ENCODE results near the gene RABAC1. TPM values are rescaled to one million over a fixed set of nuclear protein-coding genes. Genes with fewer than 3 reads are reported as not detected.

The RABAC1 gene
- total RNA-seq, 1 donor from 2014 or later = 360 TPM

DNA sequence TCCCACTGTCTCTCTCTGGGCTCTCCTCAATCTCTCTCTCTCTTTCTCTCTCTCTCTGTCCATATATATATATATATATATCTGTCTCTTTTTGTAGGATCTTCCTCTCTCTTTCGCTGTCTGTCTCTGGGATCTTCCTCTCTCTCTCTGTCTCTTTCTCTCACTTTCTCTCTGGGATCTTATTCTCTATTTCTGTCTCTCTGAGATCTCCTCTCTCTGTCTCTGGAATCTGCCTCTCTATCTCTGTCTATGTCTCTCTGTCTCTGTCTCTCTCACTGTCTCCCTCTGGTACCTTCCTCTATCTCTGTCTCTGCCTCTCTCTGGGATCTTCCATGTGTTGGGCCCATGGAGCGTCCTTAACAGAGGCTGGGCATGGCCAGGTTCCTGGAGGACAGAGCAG, 31.5 kb upstream of the RABAC1 start:
- no peaks in the 10 kb centered on the region for H3K36me3 ChIP-seq
- H3K4me1 ChIP-seq = peaks cover 0 to 6% of the 10 kb centered on the region in 2 donors
- TF ChIP-seq, protein P1, sequence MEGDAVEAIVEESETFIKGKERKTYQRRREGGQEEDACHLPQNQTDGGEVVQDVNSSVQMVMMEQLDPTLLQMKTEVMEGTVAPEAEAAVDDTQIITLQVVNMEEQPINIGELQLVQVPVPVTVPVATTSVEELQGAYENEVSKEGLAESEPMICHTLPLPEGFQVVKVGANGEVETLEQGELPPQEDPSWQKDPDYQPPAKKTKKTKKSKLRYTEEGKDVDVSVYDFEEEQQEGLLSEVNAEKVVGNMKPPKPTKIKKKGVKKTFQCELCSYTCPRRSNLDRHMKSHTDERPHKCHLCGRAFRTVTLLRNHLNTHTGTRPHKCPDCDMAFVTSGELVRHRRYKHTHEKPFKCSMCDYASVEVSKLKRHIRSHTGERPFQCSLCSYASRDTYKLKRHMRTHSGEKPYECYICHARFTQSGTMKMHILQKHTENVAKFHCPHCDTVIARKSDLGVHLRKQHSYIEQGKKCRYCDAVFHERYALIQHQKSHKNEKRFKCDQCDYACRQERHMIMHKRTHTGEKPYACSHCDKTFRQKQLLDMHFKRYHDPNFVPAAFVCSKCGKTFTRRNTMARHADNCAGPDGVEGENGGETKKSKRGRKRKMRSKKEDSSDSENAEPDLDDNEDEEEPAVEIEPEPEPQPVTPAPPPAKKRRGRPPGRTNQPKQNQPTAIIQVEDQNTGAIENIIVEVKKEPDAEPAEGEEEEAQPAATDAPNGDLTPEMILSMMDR (IDR thresholded peaks at IDR 0.05) = no peak
- no peak overlapping the region for H3K4me3 ChIP-seq
- intact Hi-C loops (cut with DNase I) = no loop called here
- H3K27ac ChIP-seq = no peak overlapping the region
- H3K27me3 ChIP-seq = peaks cover 12% of the 10 kb centered on the region
- H3K9me3 ChIP-seq = no peaks in the 10 kb centered on the region
- no peak for DNase-seq (ENCODE audit: low spot score in 2 of 2)

GRCh38 chr19:41990028-41990427, 30.9 kb upstream of the RABAC1 start:
- no peaks in the 10 kb centered on the region for H3K9me3 ChIP-seq
- intact Hi-C loops (cut with DNase I) = no loop called here
- no peak for DNase-seq (ENCODE audit: low spot score in 2 of 2)
- H3K36me3 ChIP-seq = no peaks in the 10 kb centered on the region
- peaks cover 12% of the 10 kb centered on the region for H3K27me3 ChIP-seq
- H3K27ac ChIP-seq = no peak overlapping the region
- TF ChIP-seq, protein P1 (IDR thresholded peaks at IDR 0.05) = no peak
- H3K4me3 ChIP-seq = no peak overlapping the region
- H3K4me1 ChIP-seq = peaks cover 0 to 6% of the 10 kb centered on the region in 2 donors

DNA sequence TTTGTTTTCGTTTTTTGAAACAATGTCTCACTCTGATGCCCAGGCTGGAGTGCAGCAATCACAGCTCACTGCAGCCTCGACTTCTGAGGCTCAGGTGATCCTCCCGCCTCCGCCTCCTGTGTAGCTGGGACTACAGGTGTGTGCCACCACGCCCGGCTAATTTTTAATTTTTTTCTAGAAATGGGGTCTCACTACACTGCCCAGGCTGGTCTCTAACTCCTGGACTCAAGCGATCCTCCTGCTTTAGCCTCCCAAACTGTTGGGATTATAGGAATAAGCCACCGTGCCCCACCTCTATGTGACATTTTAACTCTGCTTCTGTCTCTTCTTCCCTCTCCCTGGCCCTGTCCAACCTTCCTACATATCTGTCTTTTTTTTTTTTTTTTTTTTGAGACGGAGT, 29.8 kb upstream of the RABAC1 start:
- intact Hi-C loops (cut with DNase I) = no loop called here

DNA sequence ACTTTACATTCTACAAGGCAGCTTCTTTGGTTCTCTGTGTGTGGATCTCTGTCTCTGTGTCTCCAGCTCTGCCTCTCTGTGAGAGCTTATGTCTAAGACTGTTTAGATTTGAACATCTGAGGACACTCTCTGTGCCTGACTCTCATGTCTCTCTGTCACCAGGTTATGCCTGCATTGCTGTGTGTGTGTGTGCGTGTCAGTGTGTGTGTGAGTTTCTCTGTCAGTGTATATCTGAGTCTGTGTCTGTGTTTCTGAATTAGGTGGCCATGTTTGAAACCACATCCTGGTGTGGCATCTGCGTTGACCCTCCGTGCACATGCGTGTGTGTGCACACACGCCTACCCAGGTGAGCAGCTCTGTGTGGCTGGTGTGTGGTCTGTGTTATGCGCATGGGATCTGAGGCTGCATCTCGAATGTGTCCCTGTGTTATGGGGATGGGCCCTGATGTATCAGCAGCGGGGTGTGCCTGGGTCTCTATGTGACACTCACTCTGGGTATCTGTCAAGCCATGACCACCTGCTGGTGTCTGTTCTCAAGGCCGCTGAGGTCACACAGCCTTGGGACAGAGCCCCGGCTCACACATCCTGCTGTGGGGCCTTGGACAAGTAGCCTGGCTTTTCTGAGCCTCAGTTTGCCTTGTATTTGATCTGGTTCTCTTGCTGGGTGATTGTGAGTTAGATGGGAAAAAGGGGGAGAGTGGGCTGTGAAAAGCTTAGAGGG, 28.2 kb upstream of the RABAC1 start:
- H3K9me3 ChIP-seq = no peaks in the 10 kb centered on the region
- DNase-seq (ENCODE audit: low spot score in 2 of 2) = no peak
- no peak overlapping the region for H3K27ac ChIP-seq
- no peak overlapping the region for H3K4me3 ChIP-seq
- intact Hi-C loops (cut with DNase I) = no loop called here
- TF ChIP-seq, protein P1 (IDR thresholded peaks at IDR 0.05) = no peak
- no peaks in the 10 kb centered on the region for H3K27me3 ChIP-seq
- no peaks in the 10 kb centered on the region for H3K36me3 ChIP-seq
- no peaks in the 10 kb centered on the region for H3K4me1 ChIP-seq

More for the DNA sequence above, 29.8 kb upstream of the RABAC1 start:
- H3K36me3 ChIP-seq = no peaks in the 10 kb centered on the region
- TF ChIP-seq, protein P1 (IDR thresholded peaks at IDR 0.05) = no peak
- DNase-seq (ENCODE audit: low spot score in 2 of 2) = no peak
- H3K9me3 ChIP-seq = no peaks in the 10 kb centered on the region
- no peak overlapping the region for H3K4me3 ChIP-seq
- H3K27ac ChIP-seq = no peak overlapping the region
- H3K4me1 ChIP-seq = peaks cover 0 to 3% of the 10 kb centered on the region in 2 donors
- H3K27me3 ChIP-seq = peaks cover 3% of the 10 kb centered on the region

DNA sequence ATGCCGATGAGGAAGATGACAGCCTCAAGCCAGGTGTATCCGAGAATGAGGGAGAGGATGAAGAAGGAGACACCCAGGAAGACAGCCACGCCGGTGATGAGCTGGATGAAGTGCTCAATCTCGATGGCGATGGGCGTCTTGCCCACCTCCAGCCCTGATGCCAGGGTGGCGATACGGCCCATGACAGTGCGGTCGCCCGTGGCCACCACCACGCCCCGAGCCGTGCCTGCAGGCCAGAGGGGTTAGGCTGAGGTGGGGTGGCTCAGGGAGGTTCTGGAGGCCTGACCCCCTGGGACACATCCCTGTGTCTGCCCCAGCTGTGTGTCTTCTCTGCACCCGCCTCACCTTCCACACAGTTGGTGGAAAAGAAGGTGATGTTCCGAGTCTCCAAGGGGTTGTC, 25.8 kb upstream of the RABAC1 start:
- H3K27me3 ChIP-seq = no peaks in the 10 kb centered on the region
- H3K4me1 ChIP-seq = no peaks in the 10 kb centered on the region
- H3K4me3 ChIP-seq = no peak overlapping the region
- no peaks in the 10 kb centered on the region for H3K36me3 ChIP-seq
- DNase-seq (ENCODE audit: low spot score in 2 of 2) = no peak
- TF ChIP-seq, protein P1 (IDR thresholded peaks at IDR 0.05) = no peak
- intact Hi-C loops (cut with DNase I) = no loop called here
- no peak overlapping the region for H3K27ac ChIP-seq
- no peaks in the 10 kb centered on the region for H3K9me3 ChIP-seq

All from ascending aorta (tissue), 2 donors.